NCI-H187 (cell line): ENCODE results near the gene MELK.
A peak's percentile ranks its signal among the peaks of the same experiment; 100 is the strongest.
"Not testable (repeated sequence)": the region's sequence is repeated elsewhere in the genome, so short reads cannot be mapped to it uniquely, and the experiment has no call there.

Experiments used
- DNase-seq, 2 experiments: peaks; one replicate each; lab custom pipeline; 2025; lab: John Stamatoyannopoulos, UW

MELK gene

GRCh38 chr9:36572515-36573418 is at the start of gene MELK:
Gene MELK (plus strand): TSS chr9:36572895. CDS start chr9:36581682, 8,787 bp downstream.
- peak; percentile 36 to 57 for DNase-seq

- peak in 1 of 2 experiments; percentile 1 for DNase-seq
Observed at GRCh38 chr9:36530224-36530623, 42.5 kb upstream of the MELK start.

GRCh38 chr9:36532353-36532752 is 40.3 kb upstream of the MELK start:
- DNase-seq, result no peak

DNA sequence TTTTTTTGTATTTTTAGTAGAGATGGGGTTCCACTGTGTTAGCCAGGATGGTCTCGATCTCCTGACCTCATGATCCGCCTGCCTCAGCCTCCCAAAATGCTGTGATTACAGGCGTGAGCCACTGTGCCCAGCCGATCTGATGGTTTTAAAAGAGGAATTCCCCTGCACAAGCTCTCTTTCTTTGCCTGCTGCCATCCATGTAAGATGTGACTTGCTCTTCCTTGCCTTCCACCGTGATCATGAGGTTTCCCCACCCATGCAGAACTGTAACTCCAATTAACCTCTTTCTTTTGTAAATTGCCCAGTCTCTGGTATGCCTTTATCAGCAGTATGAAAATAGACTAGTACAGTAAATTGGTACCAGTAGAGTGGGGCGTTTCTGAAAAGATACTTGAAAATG is 39.0 kb upstream of the MELK start:
- not testable (repeated sequence) for DNase-seq

DNA sequence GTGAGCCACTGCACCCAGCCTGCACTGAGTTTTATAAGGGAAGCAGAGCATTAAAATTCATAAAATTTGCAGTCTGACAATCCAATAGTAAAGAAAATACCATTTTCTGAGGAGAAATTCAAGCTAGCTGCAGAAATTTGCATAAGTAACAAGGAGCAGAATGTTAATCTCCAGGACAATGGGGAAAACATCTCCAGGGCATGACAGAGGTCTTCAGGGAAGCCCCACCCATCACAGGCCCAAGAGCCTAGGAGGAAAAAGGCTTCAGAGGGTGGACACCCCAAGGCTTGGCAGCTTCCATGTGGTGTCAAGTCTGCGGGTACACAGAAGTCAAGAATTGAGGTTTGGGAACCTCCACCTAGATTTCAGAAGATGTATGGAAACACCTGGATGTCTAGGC is 37.6 kb upstream of the MELK start:
- DNase-seq, result no peak

GRCh38 chr9:36537861-36538260 is 34.8 kb upstream of the MELK start:
- DNase-seq, result no peak

- no peak for DNase-seq
Observed at GRCh38 chr9:36542355-36542754, 30.3 kb upstream of the MELK start.

DNA sequence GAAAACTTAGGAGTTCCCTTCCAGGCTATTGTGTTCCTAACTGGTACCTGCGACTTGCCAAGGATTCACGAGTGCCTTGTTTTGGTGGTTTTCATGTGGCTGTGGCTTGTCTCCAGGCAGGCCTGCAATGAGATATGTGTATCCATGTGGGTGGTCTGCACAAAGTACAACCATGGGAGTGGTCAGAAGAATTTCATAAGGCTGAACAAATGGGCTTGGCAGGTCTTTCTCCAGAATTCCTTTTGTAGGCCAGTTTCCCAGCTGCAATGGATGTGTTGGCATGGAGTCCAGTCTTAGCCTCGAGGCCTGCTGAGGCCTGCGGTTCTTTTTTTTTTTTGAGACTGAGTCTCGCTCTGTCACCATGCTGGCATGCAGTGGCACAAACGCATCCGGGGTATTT is 28.8 kb upstream of the MELK start:
- no peak for DNase-seq

GRCh38 chr9:36547598-36547997 is 25.1 kb upstream of the MELK start:
- DNase-seq, result no peak

GRCh38 chr9:36548454-36548853 is 24.2 kb upstream of the MELK start:
- no peak for DNase-seq

DNA sequence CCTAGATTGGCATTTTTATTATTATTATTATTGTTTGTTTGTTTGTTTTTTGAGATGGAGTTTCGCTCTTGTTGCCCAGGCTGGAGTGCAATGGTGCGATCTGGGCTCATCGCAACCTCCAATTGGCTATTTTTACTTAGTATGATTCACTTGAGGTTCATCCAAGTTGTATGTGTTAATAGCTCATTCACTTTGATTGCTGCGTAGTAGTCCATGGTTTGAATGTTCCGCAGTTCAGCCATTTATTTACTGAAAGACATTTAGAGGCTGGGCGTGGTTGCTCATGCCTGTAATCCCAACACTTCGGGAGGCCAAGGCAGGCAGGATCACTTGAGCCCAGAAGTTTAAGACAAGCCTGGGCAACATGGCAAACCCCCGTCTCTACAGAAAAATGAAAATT is 22.6 kb upstream of the MELK start:
- no peak for DNase-seq

GRCh38 chr9:36550631-36551098 is 22.0 kb upstream of the MELK start:
- DNase-seq, result not testable (repeated sequence)

DNA sequence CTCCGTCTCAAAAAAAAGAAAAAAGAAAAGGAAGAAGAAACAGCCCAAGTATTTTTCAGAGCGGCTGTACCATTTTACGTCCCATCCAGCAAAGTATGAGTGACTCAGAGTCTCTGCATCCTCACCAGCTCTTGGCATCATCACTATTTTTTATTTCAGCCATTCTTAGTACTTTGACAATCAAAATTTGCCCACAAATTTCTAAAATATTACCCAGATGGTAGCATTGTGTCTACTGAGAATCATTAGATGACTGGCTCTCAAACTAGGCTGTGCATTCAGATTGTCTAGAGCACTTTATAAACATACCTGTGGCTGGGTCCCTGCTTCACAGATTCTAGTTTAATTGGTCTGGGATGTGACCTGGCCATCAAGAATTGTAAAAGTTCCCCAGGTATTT is 21.6 kb upstream of the MELK start:
- DNase-seq, result no peak

GRCh38 chr9:36551910-36552309 is 20.8 kb upstream of the MELK start:
- DNase-seq, result no peak

DNA sequence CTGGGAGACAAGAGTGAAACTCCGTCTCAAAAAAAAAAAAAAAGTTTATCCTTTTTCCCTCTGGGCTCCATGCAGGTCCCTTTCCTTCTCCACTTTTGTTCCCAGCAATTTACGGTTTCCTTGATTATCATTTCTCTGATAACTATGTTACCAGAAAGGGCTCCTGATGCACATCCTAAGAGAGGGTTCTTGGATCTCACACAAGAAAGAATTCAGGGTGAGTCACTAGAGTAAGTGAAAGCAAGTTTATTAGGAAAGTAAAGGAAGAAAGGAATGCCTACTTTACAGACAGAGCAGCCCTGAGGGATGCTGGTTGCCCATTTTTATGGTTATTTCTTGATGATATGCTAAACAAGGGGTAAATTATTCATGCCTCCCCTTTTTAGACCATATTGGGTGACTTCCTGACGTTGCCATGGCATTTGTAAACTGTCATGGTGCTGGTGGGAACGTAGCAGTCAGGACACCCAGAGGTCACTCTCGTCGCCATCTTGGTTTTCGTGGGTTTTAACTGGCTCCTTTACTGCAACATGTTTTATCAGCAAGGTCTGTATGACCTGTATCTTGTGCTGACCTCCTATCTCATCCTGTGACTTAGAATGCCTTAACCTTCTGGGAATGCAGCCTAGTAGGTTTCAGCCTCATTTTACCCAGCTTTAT is 13.5 kb upstream of the MELK start:
- no peak for DNase-seq

- DNase-seq, result no peak
Observed at GRCh38 chr9:36560771-36561170, 11.9 kb upstream of the MELK start.

DNA sequence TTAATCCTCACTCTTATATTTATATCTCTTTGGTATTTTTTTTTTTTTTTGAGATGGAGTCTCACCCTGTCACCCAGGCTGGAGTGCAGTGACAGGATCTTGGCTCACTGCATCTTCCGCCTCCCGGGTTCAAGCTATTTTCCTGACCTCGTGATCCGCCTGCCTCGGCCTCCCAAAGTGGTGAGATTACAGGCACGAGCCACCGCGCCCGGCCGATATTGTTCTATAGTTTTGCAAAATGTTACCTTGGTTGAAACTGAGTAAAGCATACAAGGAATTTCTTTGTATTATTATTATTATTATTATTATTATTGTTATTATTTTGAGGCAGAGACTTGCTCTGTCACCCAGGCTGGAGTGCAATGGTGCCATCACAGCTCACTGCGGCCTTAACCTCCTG is 9.9 kb upstream of the MELK start:
- DNase-seq, result not testable (repeated sequence)

GRCh38 chr9:36566813-36567221 is 5.9 kb upstream of the MELK start:
- no peak for DNase-seq

DNA sequence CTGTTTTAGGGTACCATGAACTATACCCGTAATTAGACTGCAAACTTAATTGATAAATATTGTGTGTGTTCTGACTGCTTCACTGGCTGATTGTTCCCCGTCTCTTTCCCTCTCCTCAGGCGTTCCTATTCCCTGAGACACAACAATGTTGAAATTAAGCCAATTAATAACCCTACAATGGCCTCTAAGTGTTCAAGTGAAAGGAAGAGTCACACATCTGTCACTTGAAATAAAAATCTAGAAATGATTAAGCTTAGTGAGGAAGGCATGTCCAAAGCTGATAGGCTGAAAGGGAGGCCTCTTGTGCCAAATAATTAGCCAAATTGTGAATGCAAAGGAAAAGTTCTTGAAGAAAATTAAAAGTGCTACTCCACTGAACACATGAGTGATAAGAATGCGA is 4.0 kb upstream of the MELK start:
- not testable (repeated sequence) for DNase-seq

GRCh38 chr9:36571333-36571732 is 1.4 kb upstream of the MELK start:
- DNase-seq, result no peak

GRCh38 chr9:36574045-36574444 is 1.4 kb downstream of the MELK start:
- not testable (repeated sequence) for DNase-seq

DNA sequence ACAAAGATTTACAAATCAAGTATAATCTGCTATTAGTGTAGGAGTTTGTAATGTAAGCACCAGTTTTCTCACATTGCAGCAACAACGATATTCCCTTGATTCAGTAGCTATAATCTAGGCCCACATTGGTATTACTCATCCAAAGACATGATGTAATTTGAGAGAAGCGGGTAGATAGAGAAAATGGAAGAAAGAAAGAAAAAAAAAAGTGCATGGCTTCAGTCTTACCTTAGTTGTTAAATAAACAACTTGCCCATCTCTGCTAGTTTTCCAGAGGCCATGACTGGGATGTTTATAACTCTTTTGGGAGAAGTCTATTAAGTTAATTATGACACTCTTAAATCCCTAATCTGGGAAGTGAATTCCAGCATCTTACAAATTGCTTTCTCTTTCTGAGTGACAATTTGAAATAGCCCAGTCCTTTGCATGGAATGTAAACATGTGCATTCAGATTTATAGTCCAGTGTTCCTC is 2.8 kb downstream of the MELK start:
- no peak for DNase-seq

- DNase-seq, result no peak
Observed at GRCh38 chr9:36576866-36577265, 4.2 kb downstream of the MELK start.
